HepG2 (cell line): Measurements from ENCODE around the gene INO80B. TPM values are rescaled to one million over a fixed set of nuclear protein-coding genes. Genes with fewer than 3 reads are reported as not detected.

Source experiments
- DNMT1 ChIP-seq: sonication (generic); formaldehyde crosslinking; IDR thresholded peaks from 2 replicates; pipeline ENCODE4 v1.5.1; 2020; ENCODE audit warnings: mild to moderate bottlenecking, missing genetic modification reagents
- EEA1 ChIP-seq: sonication (generic); formaldehyde crosslinking; IDR thresholded peaks from 2 replicates; pipeline ENCODE4 v1.5.1; 2020; ENCODE audit warnings: mild to moderate bottlenecking, missing genetic modification reagents, borderline replicate concordance
- GFI1 ChIP-seq: sonication (generic); formaldehyde crosslinking; IDR thresholded peaks from 2 replicates; pipeline ENCODE4 v1.5.0; 2020; ENCODE audit warnings: missing genetic modification reagents, mild to moderate bottlenecking, borderline replicate concordance
- KLF9 ChIP-seq: IDR thresholded peaks from 2 replicates; pipeline ENCODE4 v1.6.1; 2016; ENCODE audit warnings: low read depth
- NR2C2 ChIP-seq: sonication (generic); formaldehyde crosslinking; IDR thresholded peaks from 2 replicates; pipeline ENCODE4 v1.4.0; 2020; ENCODE audit warnings: missing genetic modification reagents, mild to moderate bottlenecking, moderate library complexity, borderline replicate concordance
- RBM39 ChIP-seq: fragments of 200-400 bp; formaldehyde crosslinking; IDR thresholded peaks from one replicate; pipeline ENCODE4 v1.6.1; 2018; ENCODE audit warnings: antibody characterized with exemption, mild to moderate bottlenecking, low read depth, low read length; ENCODE audit not compliant: poor library complexity, severe bottlenecking
- ZFX ChIP-seq: sonication (generic); formaldehyde crosslinking; IDR thresholded peaks from 2 replicates; pipeline ENCODE4 v1.4.0; 2020; ENCODE audit warnings: mild to moderate bottlenecking, low read depth, missing genetic modification reagents, moderate library complexity
- ZNF138 ChIP-seq: sonication (generic); formaldehyde crosslinking; IDR thresholded peaks from 2 replicates; pipeline ENCODE4 v1.5.0; 2020; ENCODE audit warnings: mild to moderate bottlenecking, low read depth, missing genetic modification reagents
- ZNF18 ChIP-seq: sonication (generic); formaldehyde crosslinking; IDR thresholded peaks from 2 replicates; pipeline ENCODE4 v1.8.0; 2022; ENCODE audit warnings: mild to moderate bottlenecking, missing genetic modification reagents; ENCODE audit not compliant: insufficient replicate concordance
- ZNF276 ChIP-seq: sonication (generic); formaldehyde crosslinking; IDR thresholded peaks from 2 replicates; pipeline ENCODE4 v1.4.0; 2020; ENCODE audit warnings: mild to moderate bottlenecking, low read depth, missing genetic modification reagents
- polyA plus RNA-seq, 8 experiments: library from polyadenylated mRNA; depleted of rRNA in 3 of 8; stranded (reverse) in 7 of 8; unstranded in 1 of 8; fragments of >200 nt; fragmentation: Illumina TruSeq in 4 of 8; extraction: Trizol in 4 of 8; gene quantifications; 2 replicates each; pipeline versions ENCODE4 v1.2.1 to v1.2.3, GENCODE V29; 2011 to 2016; ENCODE audit warnings: low read depth in 4 of 8, missing spikeins in 1 of 8, mixed read lengths in 1 of 8; ENCODE audit not compliant: insufficient read depth in 1 of 8
- total RNA-seq, 5 experiments: library from RNA; depleted of rRNA; stranded (reverse); fragments of >200 nt; fragmentation: Illumina TruSeq; extraction: Trizol; gene quantifications; 2 replicates each; pipeline ENCODE4 v1.2.3, GENCODE V29; 2016; ENCODE audit warnings: low read depth in 1 of 5
- TF ChIP-seq, protein P1 (sequence below): IDR thresholded peaks from 2 replicates; pipeline ENCODE4 v1.6.1; 2016; ENCODE audit warnings: low read depth, missing genetic modification reagents, missing compliant biosample characterization
- TF ChIP-seq, protein P2 (sequence below): sonication (generic); formaldehyde crosslinking; IDR thresholded peaks from 2 replicates; pipeline ENCODE4 v1.9.0; 2021; ENCODE audit warnings: missing genetic modification reagents, borderline replicate concordance

The INO80B gene
- total and polyA plus RNA-seq, 2 of the 13 experiments (the other 11 are each of a cell fraction or from before 2014, with no cell fraction given), result 6.2 to 14.5 TPM

DNA sequence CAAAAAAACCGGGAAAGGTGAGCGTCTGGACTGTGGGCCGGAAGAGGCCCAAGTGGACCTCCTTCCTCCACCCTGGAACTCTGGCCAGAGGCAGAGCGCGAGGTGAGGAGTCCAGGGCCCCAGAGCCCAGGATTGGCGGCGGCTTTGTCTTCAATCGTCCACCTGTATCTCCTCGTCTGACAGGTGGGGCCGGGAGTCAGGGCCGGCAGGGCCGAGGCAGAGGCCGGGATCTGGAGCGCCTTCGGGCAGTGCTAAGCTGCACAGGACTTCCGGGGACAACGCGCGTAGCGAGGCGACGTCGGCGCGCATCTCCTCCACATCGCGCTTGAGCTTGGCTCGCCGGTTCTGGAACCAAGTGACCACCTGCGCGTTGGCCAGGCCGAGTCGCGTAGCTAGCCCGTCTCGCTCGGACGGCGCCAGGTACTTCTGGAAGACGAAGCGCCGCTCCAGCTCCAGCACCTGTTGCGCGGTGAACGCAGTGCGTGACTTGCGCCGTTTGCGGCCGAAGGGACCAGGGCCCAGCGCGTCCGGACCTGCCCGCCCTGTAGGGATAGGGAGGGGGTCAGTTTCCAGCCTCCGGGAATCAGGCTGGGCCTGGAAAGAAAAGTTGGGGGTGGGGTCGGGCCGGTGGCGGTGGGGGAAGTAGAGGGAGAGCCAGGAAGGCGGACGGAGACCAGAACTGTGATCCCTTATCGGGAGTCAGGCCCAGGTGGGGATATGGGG, 43.1 kb downstream of the INO80B start (continued):
- TF ChIP-seq, protein P1, sequence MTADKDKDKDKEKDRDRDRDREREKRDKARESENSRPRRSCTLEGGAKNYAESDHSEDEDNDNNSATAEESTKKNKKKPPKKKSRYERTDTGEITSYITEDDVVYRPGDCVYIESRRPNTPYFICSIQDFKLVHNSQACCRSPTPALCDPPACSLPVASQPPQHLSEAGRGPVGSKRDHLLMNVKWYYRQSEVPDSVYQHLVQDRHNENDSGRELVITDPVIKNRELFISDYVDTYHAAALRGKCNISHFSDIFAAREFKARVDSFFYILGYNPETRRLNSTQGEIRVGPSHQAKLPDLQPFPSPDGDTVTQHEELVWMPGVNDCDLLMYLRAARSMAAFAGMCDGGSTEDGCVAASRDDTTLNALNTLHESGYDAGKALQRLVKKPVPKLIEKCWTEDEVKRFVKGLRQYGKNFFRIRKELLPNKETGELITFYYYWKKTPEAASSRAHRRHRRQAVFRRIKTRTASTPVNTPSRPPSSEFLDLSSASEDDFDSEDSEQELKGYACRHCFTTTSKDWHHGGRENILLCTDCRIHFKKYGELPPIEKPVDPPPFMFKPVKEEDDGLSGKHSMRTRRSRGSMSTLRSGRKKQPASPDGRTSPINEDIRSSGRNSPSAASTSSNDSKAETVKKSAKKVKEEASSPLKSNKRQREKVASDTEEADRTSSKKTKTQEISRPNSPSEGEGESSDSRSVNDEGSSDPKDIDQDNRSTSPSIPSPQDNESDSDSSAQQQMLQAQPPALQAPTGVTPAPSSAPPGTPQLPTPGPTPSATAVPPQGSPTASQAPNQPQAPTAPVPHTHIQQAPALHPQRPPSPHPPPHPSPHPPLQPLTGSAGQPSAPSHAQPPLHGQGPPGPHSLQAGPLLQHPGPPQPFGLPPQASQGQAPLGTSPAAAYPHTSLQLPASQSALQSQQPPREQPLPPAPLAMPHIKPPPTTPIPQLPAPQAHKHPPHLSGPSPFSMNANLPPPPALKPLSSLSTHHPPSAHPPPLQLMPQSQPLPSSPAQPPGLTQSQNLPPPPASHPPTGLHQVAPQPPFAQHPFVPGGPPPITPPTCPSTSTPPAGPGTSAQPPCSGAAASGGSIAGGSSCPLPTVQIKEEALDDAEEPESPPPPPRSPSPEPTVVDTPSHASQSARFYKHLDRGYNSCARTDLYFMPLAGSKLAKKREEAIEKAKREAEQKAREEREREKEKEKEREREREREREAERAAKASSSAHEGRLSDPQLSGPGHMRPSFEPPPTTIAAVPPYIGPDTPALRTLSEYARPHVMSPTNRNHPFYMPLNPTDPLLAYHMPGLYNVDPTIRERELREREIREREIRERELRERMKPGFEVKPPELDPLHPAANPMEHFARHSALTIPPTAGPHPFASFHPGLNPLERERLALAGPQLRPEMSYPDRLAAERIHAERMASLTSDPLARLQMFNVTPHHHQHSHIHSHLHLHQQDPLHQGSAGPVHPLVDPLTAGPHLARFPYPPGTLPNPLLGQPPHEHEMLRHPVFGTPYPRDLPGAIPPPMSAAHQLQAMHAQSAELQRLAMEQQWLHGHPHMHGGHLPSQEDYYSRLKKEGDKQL (CRISPR knock-in tag), result peak; percentile 13; the same call in 1 of the 2 replicates
- 0 out of 2 replicates have a peak, but pooled peaks have one; percentile 42 for TF ChIP-seq GFI1
- peak; percentile 85 for TF ChIP-seq ZFX
- no peak for TF ChIP-seq KLF9
- 0 out of 2 replicates have a peak, but pooled peaks have one; percentile 60 for TF ChIP-seq EEA1 (CRISPR knock-in tag)
- TF ChIP-seq DNMT1 (CRISPR knock-in tag), result peak; percentile 93
- TF ChIP-seq NR2C2 (CRISPR knock-in tag), result no peak; the same call in 1 of the 2 replicates
- TF ChIP-seq ZNF138 (CRISPR knock-in tag), result peak; percentile 66; the same call in 1 of the 2 replicates
- peak; percentile 49 for TF ChIP-seq RBM39
- TF ChIP-seq ZNF18 (CRISPR knock-in tag), result peak; percentile 45
- TF ChIP-seq, protein P2, sequence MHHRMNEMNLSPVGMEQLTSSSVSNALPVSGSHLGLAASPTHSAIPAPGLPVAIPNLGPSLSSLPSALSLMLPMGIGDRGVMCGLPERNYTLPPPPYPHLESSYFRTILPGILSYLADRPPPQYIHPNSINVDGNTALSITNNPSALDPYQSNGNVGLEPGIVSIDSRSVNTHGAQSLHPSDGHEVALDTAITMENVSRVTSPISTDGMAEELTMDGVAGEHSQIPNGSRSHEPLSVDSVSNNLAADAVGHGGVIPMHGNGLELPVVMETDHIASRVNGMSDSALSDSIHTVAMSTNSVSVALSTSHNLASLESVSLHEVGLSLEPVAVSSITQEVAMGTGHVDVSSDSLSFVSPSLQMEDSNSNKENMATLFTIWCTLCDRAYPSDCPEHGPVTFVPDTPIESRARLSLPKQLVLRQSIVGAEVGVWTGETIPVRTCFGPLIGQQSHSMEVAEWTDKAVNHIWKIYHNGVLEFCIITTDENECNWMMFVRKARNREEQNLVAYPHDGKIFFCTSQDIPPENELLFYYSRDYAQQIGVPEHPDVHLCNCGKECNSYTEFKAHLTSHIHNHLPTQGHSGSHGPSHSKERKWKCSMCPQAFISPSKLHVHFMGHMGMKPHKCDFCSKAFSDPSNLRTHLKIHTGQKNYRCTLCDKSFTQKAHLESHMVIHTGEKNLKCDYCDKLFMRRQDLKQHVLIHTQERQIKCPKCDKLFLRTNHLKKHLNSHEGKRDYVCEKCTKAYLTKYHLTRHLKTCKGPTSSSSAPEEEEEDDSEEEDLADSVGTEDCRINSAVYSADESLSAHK (CRISPR knock-in tag), result no peak
- TF ChIP-seq ZNF276 (CRISPR knock-in tag), result 0 out of 2 replicates have a peak, but pooled peaks have one; percentile 40
